MM.1S (cell line): ENCODE data around the gene SPO11.

Experiments
- DNase-seq: peaks from one replicate; pipeline ENCODE4 v3.0.0-alpha.2; 2015
- H2AFZ ChIP-seq: fragments of 300-600 bp; sonication (generic); 2 replicates; pipeline ENCODE4 v1.6.0; 2016; ENCODE audit warnings: antibody characterized with exemption, low read length
- H3F3A ChIP-seq: fragments of 300-600 bp; sonication (generic); 2 replicates; pipeline ENCODE4 v1.6.1; 2016; ENCODE audit warnings: mild to moderate bottlenecking, antibody characterized with exemption, low read length, moderate library complexity, mixed read lengths; ENCODE audit not compliant: insufficient read depth
- H3K27ac ChIP-seq: fragments of 300-600 bp; sonication (generic); 2 replicates; pipeline ENCODE4 v1.5.1; 2016; ENCODE audit warnings: mild to moderate bottlenecking, low read length
- H3K27me3 ChIP-seq: fragments of 300-600 bp; sonication (generic); replicated peaks from 2 replicates; pipeline ENCODE4 v1.6.0; 2016; ENCODE audit warnings: low read length; ENCODE audit not compliant: insufficient read depth
- H3K36me3 ChIP-seq: fragments of 300-600 bp; sonication (generic); replicated peaks from 2 replicates; pipeline ENCODE4 v1.6.1; 2016; ENCODE audit warnings: mild to moderate bottlenecking, low read length, mixed read lengths; ENCODE audit not compliant: insufficient read depth
- H3K4me1 ChIP-seq: fragments of 300-600 bp; sonication (generic); 2 replicates; pipeline ENCODE4 v1.6.1; 2016; ENCODE audit warnings: low read length, mixed read lengths
- H3K4me2 ChIP-seq: fragments of 300-600 bp; sonication (generic); 2 replicates; pipeline ENCODE4 v1.6.0; 2016; ENCODE audit warnings: low read depth, low read length
- H3K4me3 ChIP-seq: fragments of 300-600 bp; sonication (generic); 2 replicates; pipeline ENCODE4 v1.5.1; 2016; ENCODE audit warnings: low read length, mixed read lengths
- H3K79me2 ChIP-seq: fragments of 300-600 bp; sonication (generic); 2 replicates; pipeline ENCODE4 v1.6.1; 2016; ENCODE audit warnings: mixed run types, low read length, mixed read lengths
- H3K9ac ChIP-seq: fragments of 300-600 bp; sonication (generic); 2 replicates; pipeline ENCODE4 v1.6.1; 2016; ENCODE audit warnings: low read length, mixed read lengths
- H3K9me2 ChIP-seq: fragments of 300-600 bp; sonication (generic); replicated peaks from 2 replicates; pipeline ENCODE4 v1.6.1; 2016; ENCODE audit warnings: mild to moderate bottlenecking, low read length, mixed read lengths; ENCODE audit not compliant: insufficient read depth
- H3K9me3 ChIP-seq: fragments of 300-600 bp; sonication (generic); replicated peaks from 2 replicates; pipeline ENCODE4 v1.6.1; 2016; ENCODE audit warnings: mild to moderate bottlenecking, low read length, mixed read lengths; ENCODE audit not compliant: insufficient read depth
- H4K20me1 ChIP-seq: fragments of 300-600 bp; sonication (generic); 2 replicates; pipeline ENCODE4 v1.6.1; 2016; ENCODE audit warnings: mild to moderate bottlenecking, low read length, moderate library complexity, mixed read lengths; ENCODE audit not compliant: insufficient read depth
- EZH2 ChIP-seq: fragments of 300-600 bp; sonication (generic); optimal IDR thresholded peaks from 2 replicates; pipeline ENCODE3; 2017; ENCODE audit warnings: low read depth, mild to moderate bottlenecking, antibody characterized with exemption, low read length, mixed read lengths
- EZH2phosphoT487 ChIP-seq: fragments of 300-600 bp; sonication (generic); IDR thresholded peaks from 2 replicates; pipeline ENCODE4 v1.6.1; 2018; ENCODE audit warnings: antibody characterized with exemption, low read length
- TF ChIP-seq, protein P1 (sequence below): fragments of 300-600 bp; sonication (generic); IDR thresholded peaks from 2 replicates; pipeline ENCODE4 v1.5.1; 2016; ENCODE audit warnings: antibody characterized with exemption, low read length, mixed read lengths

Gene SPO11

DNA sequence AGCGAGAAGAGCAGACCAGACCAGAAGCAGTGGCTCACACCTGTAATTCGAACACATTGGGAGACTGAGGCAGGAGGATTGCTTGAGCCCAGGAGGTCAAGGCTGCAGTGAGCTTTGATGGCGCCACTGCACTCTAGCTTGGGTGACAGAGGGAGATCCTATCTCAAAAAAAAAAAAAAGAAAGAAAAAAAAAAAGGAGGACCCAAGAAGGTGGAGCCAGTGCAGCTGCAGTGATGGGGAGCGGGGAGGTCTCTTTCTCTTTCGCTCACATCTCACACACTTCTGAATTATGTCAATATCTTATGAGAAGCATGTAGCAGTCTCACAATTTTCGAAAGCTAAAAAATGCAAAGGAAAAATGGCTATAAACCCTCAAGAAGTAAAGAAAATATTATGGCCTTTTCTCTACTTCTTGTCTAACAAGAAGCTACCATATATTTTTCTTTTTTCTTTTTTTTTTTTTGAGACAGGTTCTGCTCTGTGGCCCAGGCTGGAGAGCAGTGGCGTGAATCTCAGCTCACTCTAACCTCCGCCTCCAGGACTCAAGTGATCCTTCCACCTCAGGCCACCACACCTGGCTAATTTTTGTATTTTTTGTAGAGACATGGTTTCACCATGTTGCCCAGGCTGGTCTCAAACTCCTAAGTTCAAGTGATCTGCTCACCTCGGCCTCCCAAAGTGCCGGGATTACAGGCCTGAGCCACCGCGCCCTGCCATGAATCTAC is 3.8 kb upstream of the SPO11 start:
- peaks cover 12% of the 10 kb centered on the region; the same call in 1 of the 2 replicates for H3K27me3 ChIP-seq
- no peak for TF ChIP-seq EZH2
- no peak for TF ChIP-seq EZH2phosphoT487
- TF ChIP-seq, protein P1, sequence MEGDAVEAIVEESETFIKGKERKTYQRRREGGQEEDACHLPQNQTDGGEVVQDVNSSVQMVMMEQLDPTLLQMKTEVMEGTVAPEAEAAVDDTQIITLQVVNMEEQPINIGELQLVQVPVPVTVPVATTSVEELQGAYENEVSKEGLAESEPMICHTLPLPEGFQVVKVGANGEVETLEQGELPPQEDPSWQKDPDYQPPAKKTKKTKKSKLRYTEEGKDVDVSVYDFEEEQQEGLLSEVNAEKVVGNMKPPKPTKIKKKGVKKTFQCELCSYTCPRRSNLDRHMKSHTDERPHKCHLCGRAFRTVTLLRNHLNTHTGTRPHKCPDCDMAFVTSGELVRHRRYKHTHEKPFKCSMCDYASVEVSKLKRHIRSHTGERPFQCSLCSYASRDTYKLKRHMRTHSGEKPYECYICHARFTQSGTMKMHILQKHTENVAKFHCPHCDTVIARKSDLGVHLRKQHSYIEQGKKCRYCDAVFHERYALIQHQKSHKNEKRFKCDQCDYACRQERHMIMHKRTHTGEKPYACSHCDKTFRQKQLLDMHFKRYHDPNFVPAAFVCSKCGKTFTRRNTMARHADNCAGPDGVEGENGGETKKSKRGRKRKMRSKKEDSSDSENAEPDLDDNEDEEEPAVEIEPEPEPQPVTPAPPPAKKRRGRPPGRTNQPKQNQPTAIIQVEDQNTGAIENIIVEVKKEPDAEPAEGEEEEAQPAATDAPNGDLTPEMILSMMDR: no peak
- no peaks in the 10 kb centered on the region for H4K20me1 ChIP-seq
- H3K4me2 ChIP-seq: no peak overlapping the region
- no peak overlapping the region for H3K27ac ChIP-seq
- H3K9ac ChIP-seq: no peak overlapping the region
- H3K9me2 ChIP-seq: no peaks in the 10 kb centered on the region
- no peaks in the 10 kb centered on the region for H3K9me3 ChIP-seq
- no peak overlapping the region for H2AFZ ChIP-seq
- no peaks in the 10 kb centered on the region for H3K4me1 ChIP-seq
- H3K79me2 ChIP-seq: no peaks in the 10 kb centered on the region
- no peaks in the 10 kb centered on the region for H3F3A ChIP-seq
- DNase-seq: no peak
- H3K4me3 ChIP-seq: no peak overlapping the region
- no peaks in the 10 kb centered on the region for H3K36me3 ChIP-seq

DNA sequence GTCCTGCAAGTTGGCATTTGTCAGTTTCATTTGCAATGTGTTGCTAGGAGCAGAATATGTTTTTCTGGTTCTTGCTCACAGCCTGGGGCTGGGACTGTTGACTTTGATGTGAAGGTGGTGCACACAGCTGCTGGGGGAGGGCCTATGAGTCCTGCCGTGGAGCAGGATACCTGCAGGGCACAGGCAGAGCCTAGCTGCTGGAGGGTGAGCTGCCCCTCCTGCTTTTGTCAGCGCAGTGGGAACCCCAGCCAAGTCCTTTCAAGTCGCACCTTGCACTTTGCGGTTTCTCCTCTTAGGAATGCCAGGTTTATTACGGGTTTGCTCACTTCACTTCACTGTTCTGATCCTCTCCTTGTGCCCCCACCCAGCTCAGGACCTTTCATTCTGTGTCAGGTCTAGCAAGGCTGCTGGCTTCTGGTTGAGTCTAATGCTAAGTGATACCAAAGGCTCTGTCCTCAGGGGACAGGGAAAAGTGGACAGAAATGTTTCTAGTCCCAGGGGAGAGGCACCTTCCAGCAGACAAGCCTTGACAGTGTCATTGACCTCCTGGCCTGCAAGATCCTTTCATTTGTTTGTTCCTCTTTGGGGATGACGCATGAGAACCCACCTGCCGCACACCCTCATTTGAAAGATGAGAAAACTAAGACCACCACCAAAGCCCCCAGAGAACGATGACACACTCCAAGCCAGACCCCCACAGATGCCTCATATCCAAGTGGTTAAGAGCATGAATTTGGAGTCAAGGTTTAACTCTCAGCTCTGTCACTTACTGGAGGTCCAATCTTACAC is 2.7 kb upstream of the SPO11 start:
- H3K9ac ChIP-seq: no peak overlapping the region
- no peak overlapping the region for H2AFZ ChIP-seq
- no peaks in the 10 kb centered on the region for H3K79me2 ChIP-seq
- no peaks in the 10 kb centered on the region for H4K20me1 ChIP-seq
- no peak for TF ChIP-seq EZH2
- TF ChIP-seq, protein P1: no peak
- TF ChIP-seq EZH2phosphoT487: no peak
- DNase-seq: peak; percentile 34
- no peak overlapping the region for H3K4me2 ChIP-seq
- H3K36me3 ChIP-seq: no peaks in the 10 kb centered on the region
- H3K4me1 ChIP-seq: no peaks in the 10 kb centered on the region
- no peaks in the 10 kb centered on the region for H3K9me2 ChIP-seq
- no peaks in the 10 kb centered on the region for H3F3A ChIP-seq
- H3K27me3 ChIP-seq: peaks cover 11% of the 10 kb centered on the region; the same call in 1 of the 2 replicates
- H3K27ac ChIP-seq: no peak overlapping the region
- no peak overlapping the region for H3K4me3 ChIP-seq
- H3K9me3 ChIP-seq: no peaks in the 10 kb centered on the region

DNA sequence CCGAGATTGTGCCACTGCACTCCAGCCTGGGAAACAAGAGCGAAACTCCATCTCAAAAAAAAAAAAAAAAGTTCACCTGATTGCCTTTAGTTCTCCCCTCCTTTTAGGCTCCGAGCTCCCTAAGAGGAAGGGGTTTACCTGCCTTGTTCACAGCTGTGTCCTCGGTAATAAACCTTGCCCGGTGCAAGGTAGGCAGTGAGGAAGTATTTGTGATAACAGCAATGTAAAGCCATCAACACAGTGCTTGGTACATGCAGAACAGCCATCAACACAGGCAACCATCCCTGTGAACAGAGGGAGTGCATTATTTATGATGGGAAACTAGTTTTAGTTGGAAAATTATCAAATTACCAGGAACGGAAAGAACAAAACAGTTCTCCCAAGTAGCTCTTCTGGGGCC is 1.8 kb upstream of the SPO11 start:
- Histone ChIP-seq H3K36me3 (no peaks in the 10 kb centered on the region), H3K4me2 (no peak overlapping the region), H3K9ac (no peak overlapping the region), H3K9me3 (no peaks in the 10 kb centered on the region), H3K79me2 (no peaks in the 10 kb centered on the region), H3K27me3 (peaks cover 11% of the 10 kb centered on the region; the same call in 1 of the 2 replicates), H3K4me3 (no peak overlapping the region), H4K20me1 (no peaks in the 10 kb centered on the region), H2AFZ (no peak overlapping the region), H3F3A (no peaks in the 10 kb centered on the region), H3K27ac (no peak overlapping the region), H3K4me1 (no peaks in the 10 kb centered on the region), H3K9me2 (no peaks in the 10 kb centered on the region)
- TF ChIP-seq EZH2 (no peak), EZH2phosphoT487 (no peak)
- TF ChIP-seq, protein P1: no peak
- no peak for DNase-seq
